ENCODE data around the gene MEIOSIN.
"Not testable (repeated sequence)": the region's sequence is repeated elsewhere in the genome, so short reads cannot be mapped to it uniquely, and the experiment has no call there.

DNA sequence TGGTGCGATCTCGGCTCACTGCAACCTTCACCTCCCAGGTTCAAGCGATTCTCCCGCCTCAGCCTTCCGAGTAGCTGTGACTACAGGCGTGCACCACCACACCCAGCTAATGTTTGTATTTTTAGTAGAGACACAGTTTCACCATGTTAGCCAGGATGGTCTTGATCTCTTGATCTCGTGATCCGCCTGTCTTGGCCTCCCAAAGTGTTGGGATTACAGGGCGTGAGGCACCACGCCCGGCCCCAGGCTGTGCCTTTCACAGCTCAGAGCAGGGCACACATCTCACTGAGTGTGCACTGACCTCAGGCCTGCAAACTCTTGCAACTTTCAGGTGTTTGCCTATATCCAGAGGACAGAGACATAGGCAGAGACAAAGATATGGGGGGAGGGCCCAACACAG is 48.2 kb upstream of the MEIOSIN start:
- TF ChIP-seq, protein P1, sequence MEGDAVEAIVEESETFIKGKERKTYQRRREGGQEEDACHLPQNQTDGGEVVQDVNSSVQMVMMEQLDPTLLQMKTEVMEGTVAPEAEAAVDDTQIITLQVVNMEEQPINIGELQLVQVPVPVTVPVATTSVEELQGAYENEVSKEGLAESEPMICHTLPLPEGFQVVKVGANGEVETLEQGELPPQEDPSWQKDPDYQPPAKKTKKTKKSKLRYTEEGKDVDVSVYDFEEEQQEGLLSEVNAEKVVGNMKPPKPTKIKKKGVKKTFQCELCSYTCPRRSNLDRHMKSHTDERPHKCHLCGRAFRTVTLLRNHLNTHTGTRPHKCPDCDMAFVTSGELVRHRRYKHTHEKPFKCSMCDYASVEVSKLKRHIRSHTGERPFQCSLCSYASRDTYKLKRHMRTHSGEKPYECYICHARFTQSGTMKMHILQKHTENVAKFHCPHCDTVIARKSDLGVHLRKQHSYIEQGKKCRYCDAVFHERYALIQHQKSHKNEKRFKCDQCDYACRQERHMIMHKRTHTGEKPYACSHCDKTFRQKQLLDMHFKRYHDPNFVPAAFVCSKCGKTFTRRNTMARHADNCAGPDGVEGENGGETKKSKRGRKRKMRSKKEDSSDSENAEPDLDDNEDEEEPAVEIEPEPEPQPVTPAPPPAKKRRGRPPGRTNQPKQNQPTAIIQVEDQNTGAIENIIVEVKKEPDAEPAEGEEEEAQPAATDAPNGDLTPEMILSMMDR (conservative IDR thresholded peaks at IDR 0.05) = not testable (repeated sequence)
- TF ChIP-seq ZFX (IDR thresholded peaks at IDR 0.05) = not testable (repeated sequence)

Measured in C4-2B (cell line).